GM19023 (cell line): ENCODE measurements around the gene ALPI.
"Not testable (repeated sequence)": the region's sequence is repeated elsewhere in the genome, so short reads cannot be mapped to it uniquely, and the experiment has no call there.

Experiments
- ATAC-seq: cut with Tn5 transposase; IDR thresholded peaks from one replicate; pipeline ENCODE4 v1.9.1; 2021; ENCODE audit warnings: mild to moderate bottlenecking, moderate library complexity; ENCODE audit not compliant: unreplicated experiment

Gene ALPI

GRCh38 chr2:232455426-232456255, at the start of gene ALPI:
ALPI (plus strand) TSS chr2:232456153; CDS start chr2:232456200, 47 bp downstream.
- no peak for ATAC-seq

DNA sequence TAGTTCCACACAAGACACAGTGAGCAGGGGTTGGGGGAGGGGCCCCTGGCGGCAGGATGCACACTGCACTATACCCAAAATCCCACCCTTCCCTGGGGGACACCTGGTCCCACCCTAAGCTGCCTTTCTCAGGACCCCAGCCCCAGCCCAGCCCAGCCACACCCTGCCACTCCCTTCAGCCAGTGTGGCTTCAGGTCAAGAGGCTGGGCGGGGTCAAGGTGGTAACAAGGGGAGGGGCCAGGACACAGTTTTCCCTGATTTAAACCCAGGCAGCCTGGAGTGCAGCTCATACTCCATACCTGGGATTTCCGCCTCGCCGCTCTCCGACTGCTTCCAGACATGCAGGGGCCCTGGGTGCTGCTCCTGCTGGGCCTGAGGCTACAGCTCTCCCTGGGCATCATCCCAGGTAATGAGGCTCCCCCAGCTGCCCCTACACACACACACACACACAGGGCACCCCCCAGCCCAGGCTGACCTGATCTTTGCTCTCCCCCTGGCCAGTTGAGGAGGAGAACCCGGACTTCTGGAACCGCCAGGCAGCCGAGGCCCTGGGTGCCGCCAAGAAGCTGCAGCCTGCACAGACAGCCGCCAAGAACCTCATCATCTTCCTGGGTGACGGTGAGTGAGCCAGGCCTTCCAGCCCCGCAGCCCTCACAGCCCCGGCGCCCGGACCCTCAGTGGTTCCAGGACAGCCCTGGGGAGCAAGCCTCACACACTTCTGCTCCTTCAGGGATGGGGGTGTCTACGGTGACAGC, 49.2 kb upstream of the ALPI start, which contains the start of gene ALPG:
Gene ALPG (plus strand): TSS at position 289 of the 755 bp plus-strand sequence. CDS start 51 bp downstream, at position 340.
- ATAC-seq = no peak

- not testable (repeated sequence) for ATAC-seq
Observed at GRCh38 chr2:232407428-232408150, 48.4 kb upstream of the ALPI start.

DNA sequence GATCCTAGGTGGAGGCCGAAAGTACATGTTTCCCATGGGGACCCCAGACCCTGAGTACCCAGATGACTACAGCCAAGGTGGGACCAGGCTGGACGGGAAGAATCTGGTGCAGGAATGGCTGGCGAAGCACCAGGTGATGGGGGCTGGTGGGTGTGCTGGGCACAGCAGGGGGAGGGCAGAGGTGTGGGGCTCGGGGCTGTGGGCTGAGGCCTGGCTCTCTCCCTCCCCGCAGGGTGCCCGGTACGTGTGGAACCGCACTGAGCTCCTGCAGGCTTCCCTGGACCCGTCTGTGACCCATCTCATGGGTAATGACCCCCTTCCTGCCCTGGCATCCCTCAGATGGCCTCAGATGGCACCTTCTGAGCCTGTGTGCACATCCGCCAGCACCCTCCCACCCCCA, 47.7 kb upstream of the ALPI start:
- ATAC-seq = not testable (repeated sequence)

- not testable (repeated sequence) for ATAC-seq
Observed at GRCh38 chr2:232409617-232410016, 46.3 kb upstream of the ALPI start.

GRCh38 chr2:232410238-232410900, 45.6 kb upstream of the ALPI start:
- ATAC-seq = no peak

DNA sequence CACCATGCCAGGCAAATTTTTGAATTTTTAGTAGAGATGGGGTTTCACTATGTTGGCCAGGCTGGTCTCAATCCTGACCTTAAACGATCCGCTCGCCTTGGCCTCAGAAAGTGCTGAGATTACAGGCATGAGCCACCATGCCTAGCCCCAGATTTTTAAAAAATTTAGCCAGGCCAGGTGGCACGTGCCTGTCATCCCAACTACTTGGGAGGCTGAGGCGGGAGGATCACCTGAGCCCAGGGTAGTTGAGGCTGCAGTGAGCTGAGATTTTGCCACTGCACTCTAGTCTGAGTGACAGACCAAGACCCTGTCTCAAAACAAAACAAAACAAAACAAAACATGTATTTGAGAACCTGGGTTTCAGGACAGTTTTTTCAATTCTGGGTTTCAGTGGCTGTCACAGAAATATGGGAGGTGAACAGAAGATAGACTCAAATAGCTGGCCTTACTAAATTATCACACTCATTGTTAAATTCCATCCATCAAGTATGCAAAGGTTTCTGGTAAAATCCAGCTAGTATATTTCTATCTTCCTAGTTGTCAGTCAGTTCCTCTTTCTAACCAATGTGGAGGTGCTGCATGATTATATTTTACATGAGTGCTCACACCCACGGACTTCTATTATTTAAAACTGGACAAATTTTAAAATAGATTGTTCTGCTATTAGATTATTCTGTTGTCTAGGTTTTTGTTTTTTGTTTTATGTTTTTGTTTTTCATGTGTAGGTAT, 43.9 kb upstream of the ALPI start:
- ATAC-seq = no peak

GRCh38 chr2:232412986-232413385, 43.0 kb upstream of the ALPI start:
- no peak for ATAC-seq

DNA sequence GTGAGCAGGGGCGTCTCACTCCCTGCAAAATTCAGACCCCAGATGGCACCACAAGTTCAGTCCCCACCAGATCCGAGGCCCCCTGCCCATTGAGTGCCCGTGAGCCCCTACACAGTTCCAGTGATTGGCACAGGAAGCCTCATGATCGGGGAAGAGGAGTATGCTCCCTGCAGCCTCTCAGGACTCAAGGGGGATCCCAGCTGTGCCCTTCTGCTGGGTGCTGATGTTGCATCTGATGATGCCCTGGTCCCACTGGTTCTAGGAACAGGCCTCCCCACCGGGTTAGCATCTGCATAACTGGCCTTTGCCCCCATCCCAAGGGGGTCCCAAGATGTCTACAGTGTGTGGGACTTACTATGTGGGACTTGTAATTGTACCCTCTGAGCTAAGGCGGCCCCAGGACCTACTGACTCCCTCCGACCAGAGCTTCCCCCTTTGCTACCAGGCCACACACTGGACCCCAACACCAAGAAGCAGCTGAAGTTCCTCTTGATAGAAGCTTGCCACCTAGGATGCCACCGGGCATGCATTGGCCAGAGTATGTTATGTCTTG, 40.7 kb upstream of the ALPI start:
- ATAC-seq = no peak

DNA sequence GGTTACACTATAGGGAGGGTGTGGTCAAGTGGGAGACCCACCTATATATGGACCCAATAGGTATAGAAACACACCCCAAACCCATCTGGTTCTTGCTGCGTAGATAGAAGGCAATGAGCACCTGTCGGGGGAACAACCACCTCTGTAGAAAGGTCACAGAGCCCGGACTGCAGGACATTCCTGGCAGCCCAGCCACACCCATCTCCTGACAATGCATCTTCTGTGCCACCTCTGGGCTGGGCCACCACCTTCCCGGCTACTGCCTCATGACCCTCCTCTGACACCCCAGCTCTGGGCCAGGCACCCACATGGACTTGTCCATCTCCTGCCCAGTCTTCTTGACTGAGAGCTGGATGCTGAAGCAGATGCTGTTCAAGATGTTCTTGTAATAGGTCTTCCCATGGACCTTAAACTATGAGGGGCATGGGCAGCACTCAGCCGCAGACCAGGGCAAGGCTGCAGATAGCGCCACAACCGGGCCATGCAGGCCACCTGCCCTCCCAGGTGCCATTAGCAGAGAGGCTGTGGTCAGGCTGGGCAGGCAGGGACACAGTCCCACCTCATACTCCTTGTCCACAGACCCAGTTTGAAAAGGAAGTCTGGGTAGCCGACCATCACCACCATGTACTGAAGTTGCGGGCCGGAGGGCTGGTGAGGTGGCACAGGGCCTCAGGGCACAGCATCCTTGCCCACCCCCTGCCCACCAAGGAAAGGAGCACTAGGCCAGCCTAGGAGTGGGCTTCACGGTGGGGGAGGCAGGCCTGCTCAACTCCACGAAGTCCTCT, 40.0 kb upstream of the ALPI start:
- ATAC-seq = no peak

GRCh38 chr2:232416521-232417470, 39.2 kb upstream of the ALPI start:
- ATAC-seq = no peak

DNA sequence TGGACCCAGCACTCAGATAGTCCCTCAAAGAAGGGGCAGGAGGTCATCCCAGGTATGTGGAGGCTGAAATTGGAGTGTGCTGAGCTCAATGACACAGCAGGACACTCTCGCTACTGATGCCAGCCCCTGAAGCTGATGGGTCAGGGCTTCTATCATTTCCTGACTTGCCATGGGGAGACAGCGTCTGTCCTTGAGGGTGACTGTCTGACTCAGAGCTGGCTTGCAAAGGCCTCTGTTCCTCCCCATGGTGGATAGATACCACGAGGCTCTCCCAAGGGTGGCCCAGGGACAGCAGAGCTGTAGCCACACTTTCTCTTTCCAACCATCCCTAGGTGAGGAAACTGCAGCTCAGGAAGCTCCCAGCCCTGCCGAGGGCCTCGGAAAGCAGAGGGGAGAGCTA, 38.5 kb upstream of the ALPI start:
- ATAC-seq = no peak

DNA sequence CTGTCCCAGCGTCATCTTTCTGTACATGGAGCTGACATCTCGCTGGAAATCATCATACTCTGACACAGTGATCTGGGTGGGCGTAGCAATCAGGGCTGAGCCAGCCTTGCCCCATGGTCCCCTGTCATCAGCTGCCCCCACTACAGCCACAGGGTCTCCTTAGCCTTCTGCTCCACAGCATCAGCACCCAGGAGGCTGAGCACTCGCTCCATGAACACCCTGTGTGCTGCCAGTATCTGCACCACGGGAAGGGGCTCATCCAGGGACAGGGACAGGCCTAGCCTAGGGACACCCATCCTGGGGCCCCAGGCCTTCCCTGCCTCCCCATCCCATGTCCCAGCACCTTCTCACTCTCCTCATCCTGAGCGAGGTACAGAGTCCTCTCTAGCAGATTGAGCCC, 37.9 kb upstream of the ALPI start:
- no peak for ATAC-seq

- no peak for ATAC-seq
Observed at GRCh38 chr2:232418466-232419244, 37.3 kb upstream of the ALPI start.

DNA sequence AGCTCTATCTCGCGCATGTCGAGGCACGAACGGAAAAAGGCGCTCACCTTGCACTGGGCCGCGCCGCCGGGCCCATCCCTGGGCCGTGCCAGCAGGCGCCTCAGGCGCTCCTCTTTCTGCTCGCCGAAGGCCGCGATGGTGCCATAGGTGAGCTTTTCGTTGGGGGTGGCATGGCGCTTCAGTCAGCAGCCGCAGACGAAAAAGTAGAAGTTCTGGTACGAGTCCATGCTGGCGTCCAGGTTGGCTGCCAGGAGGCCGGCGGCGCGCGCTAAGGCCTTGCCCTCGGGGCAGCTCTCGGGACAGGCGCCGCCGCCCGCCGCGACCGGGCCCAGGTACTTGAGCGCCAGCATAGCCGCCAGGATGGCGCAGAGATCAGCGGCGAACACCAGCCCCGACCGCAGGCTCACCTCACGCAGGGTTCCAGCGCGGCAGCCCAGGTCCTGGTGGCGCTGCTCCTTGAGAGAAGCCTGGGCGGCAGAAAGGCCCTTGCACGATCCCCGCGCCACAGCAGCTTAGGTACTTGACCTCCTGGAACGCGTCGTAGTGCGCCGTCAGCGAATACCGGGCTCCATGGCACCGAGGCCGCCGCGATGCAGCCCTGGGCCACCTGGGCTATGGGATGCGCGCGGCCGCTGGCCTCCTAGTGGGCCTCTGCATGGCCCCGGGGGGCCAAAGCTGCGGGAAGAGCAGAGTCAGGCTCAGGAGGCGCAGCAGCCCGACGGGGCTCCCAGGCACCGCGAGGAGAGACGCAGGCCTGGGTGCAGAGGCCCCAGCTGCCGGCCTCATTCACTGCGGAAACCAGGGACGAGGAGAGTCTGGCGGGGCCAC, 36.5 kb upstream of the ALPI start:
- ATAC-seq = no peak

DNA sequence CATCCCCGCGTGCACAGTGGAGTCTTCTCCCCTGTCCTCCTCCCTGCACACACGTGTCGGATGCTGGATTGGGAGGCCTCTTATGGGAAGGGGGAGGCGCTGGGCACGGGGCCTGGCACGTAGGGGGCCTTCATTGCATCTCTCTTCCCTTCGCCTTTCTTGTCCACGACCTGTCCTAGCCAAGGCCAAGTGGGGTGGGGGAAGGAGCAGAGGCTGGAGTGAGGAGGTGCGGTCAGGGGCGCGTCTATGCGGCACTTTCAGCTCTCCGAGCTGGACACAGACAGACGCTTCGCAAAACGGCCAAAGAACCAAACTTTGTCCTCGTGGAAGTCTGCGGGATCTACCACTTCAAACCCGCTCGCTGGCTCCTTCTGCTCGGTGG, 35.9 kb upstream of the ALPI start:
- no peak for ATAC-seq
